ENCODE measurements around the gene PGC.
A peak's percentile ranks its signal among the peaks of the same experiment; 100 is the strongest.

PGC gene

DNA sequence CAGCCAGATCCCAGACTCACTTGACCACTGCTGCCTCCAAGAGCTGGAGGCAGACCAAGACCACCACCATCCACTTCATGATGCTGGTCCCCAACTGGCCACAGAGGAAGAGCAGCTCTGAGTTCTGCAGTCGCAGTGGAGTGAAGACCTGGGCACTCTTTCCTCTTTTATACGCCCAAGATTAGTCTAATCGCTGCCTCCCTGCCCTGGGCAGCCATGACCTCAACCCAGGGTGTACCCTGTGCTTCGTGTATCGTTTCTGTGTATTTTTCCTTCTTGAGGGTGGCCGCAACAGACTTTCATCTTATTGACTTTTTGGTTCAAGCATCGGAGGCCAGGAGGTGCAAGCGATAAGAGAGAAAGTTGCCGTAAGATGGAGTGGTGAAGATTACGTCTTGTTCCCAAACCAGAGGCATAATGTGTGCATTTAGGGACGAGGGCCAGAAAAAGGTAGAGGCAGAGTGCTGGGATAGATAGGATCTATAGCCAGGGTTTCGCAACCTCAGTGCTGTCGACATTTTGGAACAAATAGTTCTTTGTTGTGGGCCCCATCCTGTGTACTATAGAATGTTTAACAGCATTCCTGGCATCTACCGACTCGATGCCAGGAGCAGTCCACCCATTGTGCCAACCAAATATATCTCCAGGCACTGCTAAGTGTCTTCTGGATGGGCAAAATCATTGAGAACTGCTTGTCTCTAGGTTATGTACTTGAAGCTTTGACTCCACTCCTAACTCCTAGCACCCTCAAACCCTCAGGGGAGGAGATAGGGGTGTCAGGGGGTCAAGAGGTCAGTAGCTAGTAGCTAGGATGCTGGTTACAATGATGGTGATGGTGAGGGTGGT is at the start of gene PGC:
TSS of gene PGC (minus strand) at position 142 of the 846 bp plus-strand sequence. CDS start at position 79, 63 bp downstream.
- Histone ChIP-seq H3K9ac (ENCODE audit: low read depth, low read length) (no peak within 1 kb of the TSS), H3K36me3 (ENCODE audit: control insufficient read depth, insufficient read depth, low read length) (no peaks in the 10 kb centered on the region), H3K4me3 (ENCODE audit: low read depth, low read length) (no peak within 1 kb of the TSS), H3K27me3 (ENCODE audit: control insufficient read depth, insufficient read depth, low read length) (no peaks in the 10 kb centered on the region), H3K4me1 (ENCODE audit: control insufficient read depth, insufficient read depth, low read length) (no peaks in the 10 kb centered on the region), H3K9me3 (ENCODE audit: control insufficient read depth, insufficient read depth, low read length) (no peaks in the 10 kb centered on the region)

DNA sequence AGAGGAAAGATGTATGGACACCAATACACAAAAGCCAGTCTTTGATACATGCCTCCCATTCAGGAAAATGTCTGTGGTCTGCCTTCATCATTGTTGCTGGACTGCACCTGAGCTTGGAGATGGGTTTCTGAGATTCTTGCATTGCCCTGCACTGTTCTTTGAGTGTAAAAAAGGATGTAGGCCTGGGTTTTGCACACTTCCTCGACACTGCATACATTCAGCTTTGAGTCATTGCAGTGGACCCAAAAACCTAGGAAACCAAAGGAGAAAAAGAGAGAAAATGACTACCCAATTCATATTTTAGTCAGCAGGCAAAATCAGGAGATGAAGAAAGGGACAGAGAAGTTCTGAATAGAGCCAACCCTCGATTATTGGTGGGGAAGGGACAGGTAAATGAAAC is 49.3 kb upstream of the PGC start:
- Histone ChIP-seq H3K9ac (ENCODE audit: low read depth, low read length) (no peak overlapping the region), H3K4me3 (ENCODE audit: low read depth, low read length) (no peak overlapping the region), H3K9me3 (ENCODE audit: control insufficient read depth, insufficient read depth, low read length) (no peaks in the 10 kb centered on the region), H3K36me3 (ENCODE audit: control insufficient read depth, insufficient read depth, low read length) (peaks cover 8% of the 10 kb centered on the region), H3K27me3 (ENCODE audit: control insufficient read depth, insufficient read depth, low read length) (no peaks in the 10 kb centered on the region), H3K4me1 (ENCODE audit: control insufficient read depth, insufficient read depth, low read length) (no peaks in the 10 kb centered on the region)

DNA sequence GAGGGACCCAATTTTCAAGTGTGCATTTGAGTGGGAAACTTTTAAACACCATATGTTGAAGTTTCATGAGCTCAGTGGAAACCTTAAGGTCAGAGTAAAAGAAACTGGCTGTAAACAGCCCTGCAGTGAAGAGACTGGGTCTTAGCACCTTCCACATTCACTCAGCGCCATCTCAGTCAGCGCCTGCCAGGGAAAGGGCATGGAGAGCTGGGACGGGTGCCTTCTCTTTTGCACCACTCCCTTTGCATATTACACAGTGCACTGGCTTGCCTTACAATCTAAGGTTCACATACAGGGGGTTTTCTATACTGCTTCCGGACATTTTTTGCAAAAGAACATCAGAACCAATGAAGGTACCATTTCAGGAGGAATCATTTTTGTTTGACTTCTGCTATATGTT is 44.8 kb upstream of the PGC start:
- Histone ChIP-seq H3K27me3 (ENCODE audit: control insufficient read depth, insufficient read depth, low read length) (no peaks in the 10 kb centered on the region), H3K4me1 (ENCODE audit: control insufficient read depth, insufficient read depth, low read length) (no peaks in the 10 kb centered on the region), H3K9ac (ENCODE audit: low read depth, low read length) (no peak overlapping the region), H3K4me3 (ENCODE audit: low read depth, low read length) (no peak overlapping the region), H3K9me3 (ENCODE audit: control insufficient read depth, insufficient read depth, low read length) (no peaks in the 10 kb centered on the region), H3K36me3 (ENCODE audit: control insufficient read depth, insufficient read depth, low read length) (no peaks in the 10 kb centered on the region)

DNA sequence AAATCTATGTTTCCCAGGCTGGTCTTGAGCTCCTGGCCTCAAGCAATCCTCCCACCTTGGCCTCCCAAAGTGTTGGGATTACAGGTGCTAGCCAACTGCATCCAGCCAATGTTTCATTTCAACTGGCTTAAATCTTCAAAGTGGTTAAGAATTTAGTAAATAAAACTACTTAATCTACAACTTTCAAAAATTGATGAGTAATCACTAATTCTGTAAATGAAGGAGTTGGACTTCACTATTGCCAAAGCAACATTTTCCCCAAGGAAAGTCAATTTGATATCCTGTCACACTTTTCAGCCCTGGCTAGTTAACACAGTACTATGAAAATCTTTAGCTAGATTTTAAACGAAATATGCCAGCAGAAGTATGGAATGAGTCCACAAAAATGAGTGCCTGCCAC is 44.1 kb upstream of the PGC start:
- Histone ChIP-seq H3K36me3 (ENCODE audit: control insufficient read depth, insufficient read depth, low read length) (no peaks in the 10 kb centered on the region), H3K4me3 (ENCODE audit: low read depth, low read length) (no peak overlapping the region), H3K9me3 (ENCODE audit: control insufficient read depth, insufficient read depth, low read length) (no peaks in the 10 kb centered on the region), H3K4me1 (ENCODE audit: control insufficient read depth, insufficient read depth, low read length) (no peaks in the 10 kb centered on the region), H3K9ac (ENCODE audit: low read depth, low read length) (no peak overlapping the region), H3K27me3 (ENCODE audit: control insufficient read depth, insufficient read depth, low read length) (no peaks in the 10 kb centered on the region)

DNA sequence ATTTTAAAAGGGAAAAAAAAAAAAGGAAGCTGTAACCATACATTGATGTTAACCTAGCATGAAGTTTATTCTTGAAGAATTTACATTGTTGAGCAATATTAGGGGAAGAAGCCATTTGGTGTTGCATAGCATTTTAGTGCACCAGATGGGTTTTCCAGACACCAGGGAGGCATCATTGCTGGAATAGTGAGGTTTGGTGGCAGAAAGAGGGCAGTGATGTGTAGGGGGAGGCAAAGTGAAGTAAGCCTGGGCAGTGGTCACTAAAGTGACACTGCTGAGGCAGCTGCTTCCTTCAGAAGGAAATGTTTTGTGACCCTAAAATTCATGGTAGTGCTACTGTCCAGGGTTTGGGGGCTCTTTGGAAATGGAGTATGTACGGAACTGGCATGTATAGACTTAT is 42.8 kb upstream of the PGC start:
- no peaks in the 10 kb centered on the region for H3K4me1 ChIP-seq (ENCODE audit: control insufficient read depth, insufficient read depth, low read length)
- no peaks in the 10 kb centered on the region for H3K36me3 ChIP-seq (ENCODE audit: control insufficient read depth, insufficient read depth, low read length)
- peaks cover 10% of the 10 kb centered on the region for H3K27me3 ChIP-seq (ENCODE audit: control insufficient read depth, insufficient read depth, low read length)
- no peak overlapping the region for H3K9ac ChIP-seq (ENCODE audit: low read depth, low read length)
- no peak overlapping the region for H3K4me3 ChIP-seq (ENCODE audit: low read depth, low read length)
- no peaks in the 10 kb centered on the region for H3K9me3 ChIP-seq (ENCODE audit: control insufficient read depth, insufficient read depth, low read length)

DNA sequence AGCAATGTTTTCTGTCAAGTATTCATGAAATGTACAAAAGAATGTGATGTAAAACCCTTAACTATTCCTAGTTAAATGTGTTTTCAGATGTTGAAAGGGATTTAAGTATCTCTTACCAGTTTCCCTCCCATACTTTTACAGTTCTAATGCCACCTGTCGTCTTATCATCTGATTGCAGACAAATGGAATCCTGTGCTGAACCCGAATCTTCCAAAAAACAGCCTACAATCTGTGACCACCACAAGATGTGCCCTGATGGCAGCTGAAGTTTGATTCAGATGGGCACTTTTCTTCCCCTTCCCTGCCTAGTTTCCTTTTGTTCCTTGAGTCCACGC is 42.2 kb upstream of the PGC start:
- H3K27me3 ChIP-seq (ENCODE audit: control insufficient read depth, insufficient read depth, low read length): peaks cover 17% of the 10 kb centered on the region
- no peaks in the 10 kb centered on the region for H3K4me1 ChIP-seq (ENCODE audit: control insufficient read depth, insufficient read depth, low read length)
- no peak overlapping the region for H3K4me3 ChIP-seq (ENCODE audit: low read depth, low read length)
- H3K9me3 ChIP-seq (ENCODE audit: control insufficient read depth, insufficient read depth, low read length): no peaks in the 10 kb centered on the region
- no peak overlapping the region for H3K9ac ChIP-seq (ENCODE audit: low read depth, low read length)
- no peaks in the 10 kb centered on the region for H3K36me3 ChIP-seq (ENCODE audit: control insufficient read depth, insufficient read depth, low read length)

DNA sequence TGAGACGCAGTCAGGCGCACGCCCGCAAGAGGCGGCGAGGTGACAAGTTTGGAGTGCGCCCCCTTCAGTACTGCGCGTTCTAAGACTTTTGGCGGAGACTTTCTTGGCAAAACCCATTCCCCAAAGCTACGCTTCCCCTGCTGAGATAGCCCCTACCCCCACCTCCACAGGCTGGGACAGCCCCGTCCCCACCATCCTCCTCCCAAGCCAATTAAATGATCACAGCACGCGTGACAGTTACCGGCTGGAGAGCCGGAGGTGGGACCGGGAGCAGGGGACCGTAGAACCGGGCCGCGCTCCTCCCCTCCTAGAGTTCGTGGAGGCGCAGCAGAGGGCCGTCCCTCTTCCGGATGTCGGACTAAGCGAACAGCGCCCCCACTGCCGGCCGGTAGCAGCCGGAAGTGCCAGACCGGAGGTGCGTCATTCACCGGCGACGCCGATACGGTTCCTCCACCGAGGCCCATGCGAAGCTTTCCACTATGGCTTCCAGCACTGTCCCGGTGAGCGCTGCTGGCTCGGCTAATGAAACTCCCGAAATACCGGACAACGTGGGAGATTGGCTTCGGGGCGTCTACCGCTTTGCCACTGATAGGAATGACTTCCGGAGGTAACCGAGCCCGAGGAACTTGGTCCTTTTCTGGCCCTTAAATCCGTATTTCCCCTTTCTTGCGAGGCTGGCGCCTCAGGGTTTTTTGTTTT is 40.2 kb upstream of the PGC start, which contains the start of gene TOMM6:
TSS of gene TOMM6 (plus strand) at position 476 of the 699 bp plus-strand sequence. CDS start at position 480, 4 bp downstream.
- Histone ChIP-seq H3K4me3 (ENCODE audit: low read depth, low read length) (peak within 1 kb of the TSS; percentile 100), H3K9me3 (ENCODE audit: control insufficient read depth, insufficient read depth, low read length) (no peaks in the 10 kb centered on the region)

DNA sequence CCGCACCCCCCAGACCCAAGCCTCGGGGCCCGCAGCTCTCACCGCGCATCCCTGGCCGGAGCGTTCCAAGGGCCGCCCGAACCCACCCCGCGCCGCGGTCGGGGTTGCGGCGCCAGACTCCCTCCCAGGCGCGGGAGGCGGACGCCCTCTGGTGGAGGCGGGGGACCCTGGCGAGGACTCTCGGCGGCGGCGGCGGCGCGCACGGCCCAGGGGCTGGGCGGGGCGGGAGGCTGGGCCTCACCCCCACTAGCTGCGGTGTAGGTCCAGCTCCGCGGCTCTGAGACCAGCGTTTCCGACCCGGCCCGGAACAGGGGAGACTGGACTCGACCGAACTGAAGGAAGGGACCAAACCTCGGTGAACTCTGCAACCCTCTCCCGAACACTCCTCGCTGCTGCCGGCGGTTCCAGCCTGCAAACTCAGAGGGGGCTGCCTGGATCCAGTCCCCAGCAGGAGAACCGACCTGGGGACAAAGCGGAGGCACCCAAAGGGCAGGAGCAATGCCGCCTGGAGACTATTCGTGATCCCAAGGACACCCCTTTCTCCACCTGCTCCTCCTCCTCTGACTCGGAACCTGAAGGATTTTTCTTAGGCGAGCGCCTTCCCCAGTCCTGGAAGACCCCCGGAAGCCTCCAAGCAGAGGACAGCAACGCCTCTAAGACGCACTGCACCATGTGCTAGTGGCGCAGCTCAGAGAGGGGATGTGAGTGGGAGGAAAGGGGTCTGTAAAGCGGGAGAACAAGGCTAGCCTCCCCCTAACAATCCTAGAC is 39.4 kb upstream of the PGC start:
- no peaks in the 10 kb centered on the region for H3K4me1 ChIP-seq (ENCODE audit: control insufficient read depth, insufficient read depth, low read length)

More for the DNA sequence above, 40.2 kb upstream of the PGC start, which contains the start of gene TOMM6:
- Histone ChIP-seq H3K36me3 (ENCODE audit: control insufficient read depth, insufficient read depth, low read length) (no peaks in the 10 kb centered on the region), H3K9ac (ENCODE audit: low read depth, low read length) (peak within 1 kb of the TSS; percentile 98), H3K27me3 (ENCODE audit: control insufficient read depth, insufficient read depth, low read length) (peaks cover 36% of the 10 kb centered on the region), H3K4me1 (ENCODE audit: control insufficient read depth, insufficient read depth, low read length) (no peaks in the 10 kb centered on the region)

DNA sequence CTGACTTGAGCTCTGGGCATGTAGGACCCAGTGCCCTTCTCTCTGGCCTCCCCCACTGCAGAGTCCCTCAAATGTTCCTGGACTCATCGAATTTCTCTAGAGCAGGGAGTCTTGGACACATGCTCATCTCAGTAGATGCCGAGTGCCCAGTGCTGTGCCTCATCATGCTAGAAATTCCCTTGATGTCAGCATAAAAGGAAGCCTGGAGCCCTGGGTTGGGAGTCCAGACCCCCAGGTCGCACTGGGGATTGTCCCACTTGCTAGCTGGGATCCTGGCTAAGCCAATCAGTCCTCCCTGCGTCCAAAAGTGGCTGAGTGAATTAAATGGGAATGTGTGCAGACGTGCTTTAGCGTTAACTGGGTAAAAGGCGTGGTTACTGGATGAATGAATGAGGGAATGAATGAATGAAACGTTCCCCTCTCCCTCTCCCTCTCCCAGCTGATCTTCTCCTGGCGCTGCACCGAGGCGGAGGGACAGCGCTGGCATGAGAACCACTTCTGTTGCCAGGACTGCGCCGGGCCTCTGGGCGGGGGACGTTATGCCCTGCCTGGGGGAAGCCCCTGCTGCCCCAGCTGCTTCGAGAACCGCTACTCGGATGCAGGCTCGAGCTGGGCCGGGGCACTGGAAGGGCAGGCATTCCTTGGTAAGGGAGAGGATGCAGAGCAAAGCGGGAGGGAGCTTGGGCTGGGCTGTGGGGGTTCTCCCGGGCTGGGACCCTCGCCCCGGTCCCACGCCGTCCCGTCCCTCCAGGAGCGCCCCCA is 38.7 kb upstream of the PGC start:
- Histone ChIP-seq H3K9me3 (ENCODE audit: control insufficient read depth, insufficient read depth, low read length) (no peaks in the 10 kb centered on the region), H3K36me3 (ENCODE audit: control insufficient read depth, insufficient read depth, low read length) (no peaks in the 10 kb centered on the region), H3K4me1 (ENCODE audit: control insufficient read depth, insufficient read depth, low read length) (peaks cover 5% of the 10 kb centered on the region), H3K9ac (ENCODE audit: low read depth, low read length) (peak overlapping the region; percentile 47), H3K27me3 (ENCODE audit: control insufficient read depth, insufficient read depth, low read length) (peaks cover 48% of the 10 kb centered on the region), H3K4me3 (ENCODE audit: low read depth, low read length) (peak overlapping the region; percentile 67)

More for the DNA sequence above, 39.4 kb upstream of the PGC start:
- Histone ChIP-seq H3K9ac (ENCODE audit: low read depth, low read length) (peak overlapping the region; percentile 49), H3K36me3 (ENCODE audit: control insufficient read depth, insufficient read depth, low read length) (no peaks in the 10 kb centered on the region), H3K9me3 (ENCODE audit: control insufficient read depth, insufficient read depth, low read length) (no peaks in the 10 kb centered on the region), H3K4me3 (ENCODE audit: low read depth, low read length) (peak overlapping the region; percentile 100), H3K27me3 (ENCODE audit: control insufficient read depth, insufficient read depth, low read length) (peaks cover 41% of the 10 kb centered on the region)

DNA sequence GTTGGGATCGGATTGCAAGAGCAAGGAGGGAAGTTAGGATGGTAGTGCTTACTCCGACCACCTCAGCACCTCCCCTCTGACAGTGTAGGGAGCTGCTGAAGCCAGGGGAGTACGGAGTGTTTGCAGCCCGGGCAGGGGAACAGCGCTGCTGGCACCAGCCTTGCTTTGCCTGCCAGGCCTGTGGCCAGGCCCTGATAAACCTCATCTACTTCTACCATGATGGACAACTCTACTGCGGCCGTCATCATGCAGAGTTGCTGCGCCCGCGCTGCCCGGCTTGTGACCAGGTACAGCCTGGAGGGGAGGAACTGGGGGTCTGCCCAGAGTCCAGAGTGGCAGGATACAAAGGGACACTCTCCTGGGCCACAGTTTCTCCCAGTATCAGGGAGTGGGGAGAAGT is 38.1 kb upstream of the PGC start:
- Histone ChIP-seq H3K36me3 (ENCODE audit: control insufficient read depth, insufficient read depth, low read length) (no peaks in the 10 kb centered on the region), H3K4me3 (ENCODE audit: low read depth, low read length) (no peak overlapping the region), H3K27me3 (ENCODE audit: control insufficient read depth, insufficient read depth, low read length) (peaks cover 49% of the 10 kb centered on the region), H3K9me3 (ENCODE audit: control insufficient read depth, insufficient read depth, low read length) (no peaks in the 10 kb centered on the region), H3K9ac (ENCODE audit: low read depth, low read length) (no peak overlapping the region), H3K4me1 (ENCODE audit: control insufficient read depth, insufficient read depth, low read length) (peaks cover 5% of the 10 kb centered on the region)

DNA sequence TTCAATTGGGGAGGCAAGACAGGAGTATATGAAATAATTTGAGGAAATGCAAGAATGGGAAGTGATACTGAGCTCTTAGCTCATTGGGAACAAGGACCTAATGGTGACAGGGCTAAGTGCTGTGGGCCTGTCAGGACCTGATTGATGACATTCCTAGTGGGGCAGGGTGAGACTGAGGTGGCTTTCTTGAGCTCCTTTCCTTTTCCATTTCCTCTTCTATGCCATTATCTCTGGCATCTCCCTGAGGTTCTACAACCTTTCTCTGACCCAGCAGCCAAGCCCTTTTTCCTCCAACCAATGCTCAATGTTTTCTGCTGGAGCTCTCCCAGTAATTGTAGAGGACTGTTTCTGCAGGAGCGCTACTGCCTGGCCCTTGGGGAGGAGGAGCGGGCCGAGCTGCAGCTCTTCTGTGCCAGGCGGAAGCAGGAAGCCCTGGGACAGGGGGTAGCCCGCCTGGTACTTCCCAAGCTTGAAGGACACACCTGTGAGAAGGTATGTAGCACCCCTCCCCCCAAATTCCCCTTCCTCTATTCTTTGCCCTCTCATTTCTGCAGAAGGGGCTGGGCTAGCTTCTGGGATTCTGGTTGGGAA is 37.5 kb upstream of the PGC start:
- H3K27me3 ChIP-seq (ENCODE audit: control insufficient read depth, insufficient read depth, low read length): peaks cover 49% of the 10 kb centered on the region
- H3K9ac ChIP-seq (ENCODE audit: low read depth, low read length): no peak overlapping the region
- no peak overlapping the region for H3K4me3 ChIP-seq (ENCODE audit: low read depth, low read length)
- no peaks in the 10 kb centered on the region for H3K9me3 ChIP-seq (ENCODE audit: control insufficient read depth, insufficient read depth, low read length)
- peaks cover 5% of the 10 kb centered on the region for H3K4me1 ChIP-seq (ENCODE audit: control insufficient read depth, insufficient read depth, low read length)
- no peaks in the 10 kb centered on the region for H3K36me3 ChIP-seq (ENCODE audit: control insufficient read depth, insufficient read depth, low read length)
